GM12892 (cell line): ENCODE results near the gene DDX31.
"Not testable (repeated sequence)": the region's sequence is repeated elsewhere in the genome, so short reads cannot be mapped to it uniquely, and the experiment has no call there.

ENCODE experiments used
- POLR2A ChIP-seq: IDR thresholded peaks from 2 replicates; pipeline ENCODE4 v1.6.1; 2011; ENCODE audit warnings: low read depth, low read length, control low read depth
- POLR2AphosphoS5 ChIP-seq: IDR thresholded peaks from 2 replicates; pipeline ENCODE4 v1.6.1; 2011; ENCODE audit warnings: low read depth, low read length, control low read depth

DNA sequence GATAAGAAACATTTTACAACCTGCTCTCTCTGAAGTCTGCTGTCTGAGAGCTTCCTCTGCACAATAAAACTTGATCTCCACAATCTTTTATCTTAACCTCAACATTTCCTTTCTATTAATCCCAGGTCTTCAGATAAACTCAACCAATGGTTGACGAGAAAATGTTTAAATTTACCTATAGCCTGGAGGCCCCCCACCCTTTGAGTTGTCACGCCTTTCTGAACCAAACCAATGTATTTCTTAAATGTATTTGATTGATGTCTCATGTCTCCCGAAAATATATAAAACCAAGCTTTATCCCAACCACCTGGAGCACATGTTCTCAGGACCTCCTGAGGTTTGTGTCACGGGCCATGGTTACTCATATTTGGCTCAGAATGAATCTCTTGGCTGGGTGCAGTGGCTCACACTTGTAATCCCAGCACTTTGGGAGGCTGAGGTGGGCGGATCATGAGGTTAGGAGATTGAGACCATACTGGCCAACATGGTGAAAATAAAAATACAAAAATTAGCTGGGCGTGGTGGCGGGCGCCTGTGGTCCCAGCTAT, 48.7 kb upstream of the DDX31 start:
- TF ChIP-seq POLR2AphosphoS5, POLR2A: not testable (repeated sequence)
